NT2/D1 (cell line): ENCODE measurements around the gene TNFSF12.
A peak's percentile ranks its signal among the peaks of the same experiment; 100 is the strongest.

ENCODE experiments used
- DNase-seq: peaks from one replicate; pipeline ENCODE4 v3.0.0-alpha.2; 2011; ENCODE audit warnings: low read depth, low spot score
- H3K27me3 ChIP-seq: 2 replicates; pipeline ENCODE4 v1.6.0; 2011; ENCODE audit warnings: mild to moderate bottlenecking; ENCODE audit not compliant: insufficient read length, insufficient read depth
- H3K36me3 ChIP-seq: 2 replicates; pipeline ENCODE4 v1.6.1; 2011; ENCODE audit warnings: mild to moderate bottlenecking, low read length, mixed read lengths; ENCODE audit not compliant: insufficient read depth, insufficient read length
- H3K4me1 ChIP-seq: 2 replicates; pipeline ENCODE4 v1.5.1; 2011; ENCODE audit not compliant: insufficient read depth, insufficient read length
- H3K4me3 ChIP-seq: 2 replicates; pipeline ENCODE4 v1.5.1; 2011; ENCODE audit warnings: low read depth; ENCODE audit not compliant: insufficient read length
- H3K9ac ChIP-seq: 2 replicates; pipeline ENCODE4 v1.6.0; 2011; ENCODE audit warnings: low read depth; ENCODE audit not compliant: insufficient read length
- H3K9me3 ChIP-seq: 2 replicates; pipeline ENCODE4 v1.5.1; 2011; ENCODE audit warnings: mild to moderate bottlenecking, low read length; ENCODE audit not compliant: insufficient read depth
- SUZ12 ChIP-seq: IDR thresholded peaks from 2 replicates; pipeline ENCODE4 v1.6.1; 2011; ENCODE audit not compliant: insufficient read length, insufficient read depth; ENCODE audit errors: extremely low read depth
- YY1 ChIP-seq: IDR thresholded peaks from 2 replicates; pipeline ENCODE4 v1.6.1; 2011; ENCODE audit not compliant: insufficient read length, insufficient read depth
- ZNF274 ChIP-seq: IDR thresholded peaks from 2 replicates; pipeline ENCODE4 v1.6.1; 2011; ENCODE audit warnings: mild to moderate bottlenecking, low read depth, low read length

Gene TNFSF12

DNA sequence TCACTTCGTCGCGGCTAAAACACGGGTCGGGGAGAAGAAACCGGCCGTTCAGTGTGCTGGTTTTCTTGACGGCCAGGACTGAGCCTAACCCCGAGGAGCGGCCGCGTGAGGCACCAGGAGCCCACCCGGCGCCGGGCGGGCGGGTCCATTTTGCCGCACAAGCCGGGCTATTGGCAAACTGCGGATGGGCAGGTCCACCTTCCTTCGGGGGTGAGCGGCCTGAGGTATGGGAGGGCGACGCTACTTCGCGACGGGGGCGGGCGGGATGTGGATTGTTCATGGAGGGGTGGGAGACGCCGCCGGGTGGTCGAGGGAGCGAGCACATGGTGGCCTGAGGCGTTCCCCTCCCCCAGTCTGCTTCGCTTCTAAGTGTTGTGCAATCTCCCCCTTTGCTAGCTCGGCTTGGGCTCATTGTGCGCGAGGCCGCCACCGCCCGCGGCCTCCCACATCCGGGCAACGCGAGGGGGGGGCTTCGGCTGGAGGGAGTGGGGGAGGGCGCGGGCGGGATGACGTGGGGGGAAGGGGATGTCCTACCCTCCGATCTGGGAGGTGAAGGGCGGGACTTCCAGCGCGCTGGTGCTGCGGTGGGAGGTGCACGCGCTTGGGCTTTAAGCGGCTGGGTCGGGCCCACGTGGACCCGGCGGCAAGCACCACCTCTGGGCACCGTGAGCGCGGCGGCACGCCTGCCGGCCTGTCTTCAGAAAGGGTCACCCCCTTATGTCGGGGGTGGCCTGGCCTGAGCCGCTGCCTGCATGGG lies 24.6 kb downstream of the TNFSF12 start:
- Histone ChIP-seq H3K27me3 (no peaks in the 10 kb centered on the region), H3K9me3 (no peaks in the 10 kb centered on the region), H3K4me1 (peaks cover 5% of the 10 kb centered on the region), H3K36me3 (peaks cover 83% of the 10 kb centered on the region), H3K9ac (peak overlapping the region; percentile 99), H3K4me3 (peak overlapping the region; percentile 96)
- no peak for DNase-seq
- TF ChIP-seq YY1 (no peak), ZNF274 (no peak)

DNA sequence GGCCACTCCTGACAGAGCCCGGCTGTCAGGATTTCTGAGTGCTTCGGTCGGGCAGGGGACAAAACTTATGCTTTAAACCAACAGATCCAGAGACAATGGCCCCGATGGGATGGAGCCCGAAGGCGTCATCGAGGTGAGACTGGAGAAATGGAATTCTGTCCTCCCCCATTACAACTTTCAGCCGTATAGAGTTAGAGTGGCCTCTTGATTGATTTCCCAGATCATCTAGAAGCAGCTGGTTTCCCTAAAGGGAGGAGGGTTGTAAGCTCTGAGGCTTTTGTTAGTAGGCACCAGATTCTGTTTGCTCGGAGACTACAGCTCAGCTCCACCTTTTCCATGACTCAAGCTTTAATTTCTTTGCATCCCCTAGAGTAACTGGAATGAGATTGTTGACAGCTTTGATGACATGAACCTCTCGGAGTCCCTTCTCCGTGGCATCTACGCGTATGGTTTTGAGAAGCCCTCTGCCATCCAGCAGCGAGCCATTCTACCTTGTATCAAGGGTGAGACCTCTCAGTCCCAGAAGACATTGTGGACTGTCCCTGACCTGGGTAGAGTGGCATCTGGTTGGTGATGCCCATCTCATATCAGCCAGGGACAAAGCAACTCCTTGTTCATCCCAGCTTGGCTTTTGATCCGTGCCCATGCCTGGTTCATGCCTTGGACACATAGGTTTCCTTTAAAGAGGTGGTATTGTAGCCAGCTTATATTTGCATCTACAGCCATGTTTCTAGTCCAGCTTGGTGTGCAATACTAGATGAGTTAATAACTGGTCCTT lies 25.5 kb downstream of the TNFSF12 start:
- H3K9ac ChIP-seq: peak overlapping the region; percentile 84
- peak overlapping the region; percentile 96 for H3K4me3 ChIP-seq
- peaks cover 5% of the 10 kb centered on the region for H3K4me1 ChIP-seq
- no peaks in the 10 kb centered on the region for H3K9me3 ChIP-seq
- no peaks in the 10 kb centered on the region for H3K27me3 ChIP-seq
- peaks cover 77% of the 10 kb centered on the region for H3K36me3 ChIP-seq
- TF ChIP-seq ZNF274: no peak
- TF ChIP-seq YY1: no peak
- TF ChIP-seq SUZ12: no peak
- no peak for DNase-seq

DNA sequence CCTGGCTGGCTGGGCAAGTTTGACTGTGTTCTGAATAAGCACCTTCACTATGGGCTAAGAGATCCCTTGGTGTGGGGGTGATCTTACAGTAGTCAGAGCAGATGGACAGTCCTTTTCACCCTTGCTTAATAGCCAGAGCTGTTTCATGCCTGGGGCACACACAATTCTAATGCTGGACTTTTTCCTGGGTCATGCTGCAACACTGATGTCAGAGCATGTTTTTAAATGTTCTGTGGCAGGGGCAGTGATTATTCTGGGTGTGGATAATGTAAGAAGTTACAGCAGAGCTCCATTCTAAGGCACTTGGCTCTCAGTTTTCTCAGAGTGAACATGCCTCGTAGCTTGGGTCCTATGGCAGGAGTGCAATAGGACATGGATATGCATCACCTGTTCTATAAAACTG lies 26.6 kb downstream of the TNFSF12 start:
- Histone ChIP-seq H3K36me3 (peaks cover 77% of the 10 kb centered on the region), H3K9me3 (no peaks in the 10 kb centered on the region), H3K4me3 (peak overlapping the region; percentile 96), H3K4me1 (peaks cover 5% of the 10 kb centered on the region), H3K27me3 (no peaks in the 10 kb centered on the region), H3K9ac (peak overlapping the region; percentile 50)
- DNase-seq: no peak
- TF ChIP-seq SUZ12: no peak

- no peak for DNase-seq
- no peak overlapping the region for H3K9ac ChIP-seq
- TF ChIP-seq SUZ12 (no peak), ZNF274 (no peak), YY1 (no peak)
- peaks cover 5% of the 10 kb centered on the region for H3K4me1 ChIP-seq
- H3K4me3 ChIP-seq: no peak overlapping the region
- no peaks in the 10 kb centered on the region for H3K9me3 ChIP-seq
- H3K27me3 ChIP-seq: no peaks in the 10 kb centered on the region
- peaks cover 77% of the 10 kb centered on the region for H3K36me3 ChIP-seq
These were observed 27.1 kb downstream of the TNFSF12 start for GRCh38 chr17:7575959-7576358.

DNA sequence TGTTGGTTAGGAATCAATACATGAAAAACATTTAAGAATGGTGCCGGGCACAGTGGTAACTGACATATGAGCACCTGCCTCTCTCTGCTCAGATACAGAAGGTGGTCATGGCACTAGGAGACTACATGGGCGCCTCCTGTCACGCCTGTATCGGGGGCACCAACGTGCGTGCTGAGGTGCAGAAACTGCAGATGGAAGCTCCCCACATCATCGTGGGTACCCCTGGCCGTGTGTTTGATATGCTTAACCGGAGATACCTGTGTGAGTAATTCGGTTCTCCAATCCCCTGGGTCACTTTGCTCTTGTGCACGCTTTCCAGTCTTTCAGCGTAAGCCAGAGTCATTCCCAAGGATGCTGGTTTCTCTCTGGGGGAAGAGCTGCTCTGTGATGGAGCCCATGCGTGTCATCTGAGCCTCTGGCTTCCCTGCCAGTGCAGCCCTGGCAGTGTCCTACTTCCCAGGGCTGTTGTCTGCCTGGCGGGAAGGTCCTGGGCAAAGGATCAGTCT lies 27.6 kb downstream of the TNFSF12 start:
- Histone ChIP-seq H3K9me3 (no peaks in the 10 kb centered on the region), H3K4me3 (no peak overlapping the region), H3K36me3 (peaks cover 75% of the 10 kb centered on the region), H3K9ac (no peak overlapping the region), H3K4me1 (peaks cover 5% of the 10 kb centered on the region), H3K27me3 (no peaks in the 10 kb centered on the region)
- no peak for DNase-seq
- TF ChIP-seq ZNF274: no peak
- no peak for TF ChIP-seq SUZ12
- no peak for TF ChIP-seq YY1

GRCh38 chr17:7577327-7578199 lies 28.7 kb downstream of the TNFSF12 start:
- no peak overlapping the region for H3K9ac ChIP-seq
- no peak for TF ChIP-seq YY1
- TF ChIP-seq ZNF274: no peak
- no peak for TF ChIP-seq SUZ12
- no peaks in the 10 kb centered on the region for H3K9me3 ChIP-seq
- peaks cover 8% of the 10 kb centered on the region for H3K4me1 ChIP-seq
- H3K4me3 ChIP-seq: no peak overlapping the region
- H3K36me3 ChIP-seq: peaks cover 80% of the 10 kb centered on the region
- H3K27me3 ChIP-seq: no peaks in the 10 kb centered on the region
- no peak for DNase-seq
